Right ventricle myocardium superior (tissue), 1 donor: ENCODE data around the gene ZNF319. TPM values are rescaled to one million over a fixed set of nuclear protein-coding genes. Genes with fewer than 3 reads are reported as not detected.

Experiments used
- ATAC-seq: fragments of 200-7000 bp; cut with Tn5 transposase; one replicate; pipeline ENCODE4 v1.9.1; 2020; ENCODE audit warnings: mild to moderate bottlenecking; ENCODE audit not compliant: poor library complexity
- DNase-seq: peaks from one replicate; pipeline ENCODE4 v3.0.0-alpha.2; 2020
- intact Hi-C: fragments of 100-400 bp; cut with DNase I; formaldehyde crosslinking; loops from one replicate; pipeline ENCODE4 v1.11.2; 2022
- total RNA-seq: library from RNA; stranded (reverse); fragmentation: NEBNext Ultra II Directional; extraction: Animal tissue kit (Norgen Biotek cat#: 25700); gene quantifications from one replicate; pipeline ENCODE4 v1.2.1, GENCODE V29; 2021
- donor health status: DM: no; HTN: yes; CAD: no; lungs with severe emphysema.

The ZNF319 gene
- total RNA-seq, 1 donor from 2014 or later: 8.1 TPM

DNA sequence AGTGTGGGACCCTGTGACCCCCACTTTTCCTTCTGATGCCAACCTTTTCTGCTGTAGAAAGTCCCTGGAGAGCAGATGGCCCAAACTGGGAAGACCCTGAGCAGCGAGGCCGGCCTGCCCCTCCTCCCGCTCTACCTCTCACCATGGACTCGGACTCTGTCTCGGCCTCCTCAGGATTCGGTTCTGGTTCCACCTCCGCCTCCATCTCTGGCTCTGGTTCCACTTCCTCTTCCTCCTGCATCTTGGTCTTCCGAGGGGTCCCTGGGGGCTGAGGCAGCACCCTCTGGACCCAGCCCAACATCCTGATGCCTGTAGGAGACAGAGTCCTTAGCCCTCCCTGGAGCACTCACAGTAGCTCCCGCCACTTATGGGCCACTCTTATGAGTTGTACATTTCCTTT lies 33.5 kb downstream of the ZNF319 start:
- intact Hi-C loops: no loop called here
- no peak for DNase-seq
- no peak for ATAC-seq

- intact Hi-C loops: no loop called here
- ATAC-seq (no peak), DNase-seq (no peak)
Measured at GRCh38 chr16:57966204-57966771, 34.2 kb downstream of the ZNF319 start.

DNA sequence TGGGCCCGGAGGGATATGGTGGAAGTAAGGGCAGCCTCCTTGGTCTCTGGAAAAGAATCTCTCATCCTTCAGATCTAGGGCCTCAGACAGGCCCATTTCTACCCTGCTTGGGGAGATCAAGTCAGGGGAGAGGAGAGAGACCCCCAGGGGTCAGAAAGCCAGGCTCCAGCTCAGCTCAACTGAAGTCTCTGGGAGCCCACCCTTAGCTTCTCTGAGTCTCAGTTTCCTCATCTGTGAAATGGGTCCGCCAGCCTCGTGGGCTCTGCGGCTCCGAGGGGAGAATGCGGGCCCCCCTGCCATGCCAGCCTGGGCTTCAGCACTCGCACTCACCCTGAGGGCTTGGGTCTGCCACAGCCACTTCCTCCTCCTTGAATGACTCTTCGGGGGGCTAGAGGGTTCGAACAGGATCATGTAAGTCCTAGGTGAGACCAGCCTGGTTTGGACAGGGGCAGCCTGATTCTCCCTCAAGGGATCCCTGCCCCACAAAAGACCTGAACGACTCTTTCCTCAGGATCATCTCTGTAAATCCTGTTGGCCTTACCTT lies 36.2 kb downstream of the ZNF319 start:
- DNase-seq (no peak), ATAC-seq (no peak)
- intact Hi-C loops: no loop called here

DNA sequence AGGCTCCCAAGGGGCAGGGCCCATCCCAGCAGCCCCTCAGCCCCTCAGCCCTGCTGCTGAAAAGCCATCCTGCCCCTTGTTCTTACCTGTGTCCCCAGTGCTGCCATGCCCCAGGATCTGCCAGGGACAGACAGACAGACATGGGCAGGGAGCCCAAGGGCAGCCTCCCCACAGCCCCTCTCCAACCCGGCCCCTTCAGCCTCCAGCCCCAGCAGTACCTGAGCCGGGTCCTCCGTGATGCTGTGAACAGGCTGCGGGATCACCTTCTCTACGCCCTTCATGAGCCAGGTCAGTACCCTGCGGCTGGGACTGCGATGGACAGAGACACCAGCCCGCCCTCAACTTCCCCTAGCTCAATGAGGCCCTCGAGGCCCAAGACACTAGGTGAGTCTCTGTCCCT lies 37.7 kb downstream of the ZNF319 start:
- DNase-seq: no peak
- no peak for ATAC-seq
- intact Hi-C loops: no loop called here

- no peak for ATAC-seq
- no peak for DNase-seq
- intact Hi-C loops: no loop called here
Measured at GRCh38 chr16:57962046-57962445, 38.4 kb downstream of the ZNF319 start.

- no peak for DNase-seq
- intact Hi-C loops: no loop called here
- no peak for ATAC-seq
Measured at GRCh38 chr16:57961538-57961937, 38.9 kb downstream of the ZNF319 start.

DNA sequence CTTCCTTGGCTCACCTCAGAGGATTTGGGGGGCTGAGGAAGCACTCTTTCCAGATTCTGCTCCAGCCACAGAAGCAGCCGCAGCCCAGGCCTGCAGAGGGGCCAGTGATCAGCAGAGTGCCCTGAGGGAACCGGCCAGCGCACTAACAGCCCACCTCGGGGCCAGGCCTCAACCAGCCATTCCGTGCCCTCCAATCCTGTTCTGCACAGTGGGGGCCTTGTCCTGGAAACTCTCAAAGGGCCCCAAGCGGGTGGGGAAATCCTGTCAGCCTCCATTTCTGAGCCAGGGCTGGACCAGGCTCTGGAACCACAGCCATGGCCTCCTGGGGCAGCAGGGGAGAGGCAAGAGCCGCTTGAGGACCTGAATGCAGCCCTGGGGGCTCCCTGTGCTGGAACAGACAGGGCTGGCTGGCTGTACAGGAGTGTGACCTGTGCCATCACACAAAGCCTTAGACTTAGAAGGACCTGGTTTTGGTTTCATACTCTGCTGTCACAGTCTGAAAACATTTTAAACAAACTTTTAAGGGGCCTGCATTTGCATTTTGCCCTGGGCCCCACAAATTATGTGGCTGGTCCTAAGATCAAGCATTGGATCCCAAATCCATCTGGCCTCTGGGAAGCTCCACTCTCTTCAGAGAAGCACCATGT lies 39.5 kb downstream of the ZNF319 start:
- DNase-seq: no peak
- intact Hi-C loops: no loop called here

DNA sequence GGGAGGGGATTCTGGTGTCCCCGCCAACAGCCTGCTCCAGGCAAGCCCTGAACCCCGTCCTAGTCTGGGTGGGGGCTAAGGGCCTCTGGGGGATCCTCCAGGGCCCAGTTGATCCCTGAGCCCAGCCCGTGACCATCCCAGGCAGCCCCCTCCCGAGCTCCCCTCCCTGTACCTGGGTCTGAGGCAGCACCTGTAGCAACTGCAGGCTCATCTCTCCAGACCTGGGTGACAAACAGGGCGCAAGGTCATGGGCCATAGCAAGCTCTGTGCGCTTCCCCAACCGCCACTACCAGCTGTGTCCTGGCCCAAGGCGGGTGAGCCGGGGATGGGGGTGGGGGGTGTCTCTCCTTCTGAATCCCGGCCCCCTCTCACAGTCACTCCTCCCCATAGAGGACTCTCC lies 40.2 kb downstream of the ZNF319 start:
- no peak for DNase-seq
- intact Hi-C loops: no loop called here
- ATAC-seq: no peak

More for the DNA sequence above, 39.5 kb downstream of the ZNF319 start:
- no peak for ATAC-seq

DNA sequence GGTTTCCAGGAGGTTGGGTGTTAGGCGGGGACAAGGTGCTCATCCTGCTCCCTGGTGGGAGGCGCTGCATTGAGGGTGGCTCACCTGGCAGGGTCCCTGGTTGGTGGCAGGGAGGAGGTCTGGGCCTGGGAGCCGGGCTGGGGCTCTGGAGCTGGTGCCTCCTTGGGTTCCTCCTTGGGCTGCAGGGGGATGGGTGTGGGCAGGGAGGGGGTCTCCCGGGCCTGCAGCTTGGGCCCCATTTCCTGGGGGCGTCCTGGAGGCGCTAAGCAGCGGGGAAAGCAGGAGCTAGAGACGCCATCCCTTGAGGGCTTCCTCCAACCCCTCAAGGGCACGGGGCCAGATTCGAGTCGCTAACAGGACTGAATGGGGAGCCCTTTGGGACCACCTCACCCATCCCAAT lies 40.7 kb downstream of the ZNF319 start:
- ATAC-seq: no peak
- DNase-seq: no peak
- intact Hi-C loops: no loop called here

DNA sequence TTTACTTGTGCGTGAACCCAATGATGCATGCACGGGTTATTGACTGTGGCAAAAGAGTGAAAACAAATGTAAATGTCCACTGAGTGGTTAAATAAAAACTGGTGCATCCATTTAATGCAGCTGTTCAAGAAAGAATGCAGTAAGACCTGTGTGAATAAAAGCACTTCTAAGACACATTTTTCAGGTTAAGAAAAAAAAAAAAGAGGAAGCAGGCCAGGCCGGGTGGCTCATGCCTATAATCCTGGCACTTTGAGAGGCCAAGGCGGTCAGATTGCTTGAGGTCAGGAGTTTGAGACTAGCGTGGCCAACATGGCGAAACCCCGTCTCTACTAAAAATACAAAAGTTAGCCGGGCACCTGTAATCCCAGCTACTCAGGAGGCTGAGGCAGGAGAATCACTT lies 41.4 kb downstream of the ZNF319 start:
- ATAC-seq: no peak
- intact Hi-C loops: no loop called here
- DNase-seq: no peak

DNA sequence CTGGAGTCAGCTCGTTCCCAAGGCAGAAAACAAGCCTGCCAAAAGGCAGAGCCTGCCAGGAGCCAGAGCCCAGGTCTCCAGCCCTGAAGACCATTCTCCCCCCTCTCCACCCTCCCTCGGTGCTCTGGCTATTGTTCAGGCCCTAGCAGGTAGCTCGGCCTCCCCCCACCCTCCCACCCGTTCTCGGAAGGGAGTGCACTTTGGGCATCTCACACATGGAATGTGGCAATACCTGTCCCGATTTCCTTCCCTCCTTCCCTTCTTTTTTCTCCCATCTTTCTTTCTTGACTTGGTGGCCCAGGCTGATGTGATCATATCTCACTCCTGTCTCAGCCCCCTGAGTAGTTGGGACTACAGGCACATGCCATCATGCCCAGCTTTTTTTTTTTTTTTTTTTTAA lies 41.9 kb downstream of the ZNF319 start:
- intact Hi-C loops: no loop called here
- no peak for ATAC-seq
- DNase-seq: no peak

DNA sequence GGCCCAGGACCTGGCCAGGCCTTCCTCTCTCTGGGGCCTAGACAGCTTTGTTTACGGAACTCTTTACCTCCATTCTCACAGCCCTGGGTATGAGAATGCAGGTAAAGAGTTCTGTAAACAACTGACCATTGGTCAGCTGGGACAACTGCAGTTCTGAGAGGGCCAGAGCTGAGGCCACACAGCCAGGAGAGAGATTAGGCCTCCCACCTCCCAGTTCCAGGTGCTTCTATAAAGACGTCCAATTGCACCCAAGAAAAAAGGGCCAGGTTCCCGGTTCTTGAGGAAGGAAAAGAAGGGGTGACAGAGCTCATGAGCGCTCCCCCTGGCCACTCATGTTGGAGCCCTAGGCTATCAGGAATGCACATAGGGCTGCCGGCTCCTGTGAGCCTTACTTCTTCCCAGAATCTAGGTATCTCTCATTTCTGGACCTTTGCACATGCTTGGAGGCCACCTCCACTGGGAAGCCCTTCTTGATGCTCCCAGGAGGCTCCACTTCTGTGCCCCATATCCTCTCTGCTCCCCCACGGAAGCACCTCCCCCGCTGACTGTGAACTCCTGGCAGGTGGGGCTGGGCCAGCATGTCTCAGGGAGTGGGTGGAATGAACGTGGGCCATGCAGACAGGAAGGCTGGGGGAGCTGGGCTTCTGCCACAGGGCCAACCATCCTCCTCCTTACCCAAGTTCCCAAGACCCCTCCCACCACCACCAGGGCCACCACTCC lies 42.6 kb downstream of the ZNF319 start:
- DNase-seq (no peak), ATAC-seq (no peak)
- intact Hi-C loops: no loop called here

GRCh38 chr16:57956924-57957672 lies 43.4 kb downstream of the ZNF319 start:
- peak; percentile 30 for DNase-seq
- ATAC-seq: no peak
- intact Hi-C loops: no loop called here

GRCh38 chr16:57956270-57956808 lies 44.1 kb downstream of the ZNF319 start:
- ATAC-seq: no peak
- intact Hi-C loops: no loop called here
- DNase-seq: peak; percentile 7

DNA sequence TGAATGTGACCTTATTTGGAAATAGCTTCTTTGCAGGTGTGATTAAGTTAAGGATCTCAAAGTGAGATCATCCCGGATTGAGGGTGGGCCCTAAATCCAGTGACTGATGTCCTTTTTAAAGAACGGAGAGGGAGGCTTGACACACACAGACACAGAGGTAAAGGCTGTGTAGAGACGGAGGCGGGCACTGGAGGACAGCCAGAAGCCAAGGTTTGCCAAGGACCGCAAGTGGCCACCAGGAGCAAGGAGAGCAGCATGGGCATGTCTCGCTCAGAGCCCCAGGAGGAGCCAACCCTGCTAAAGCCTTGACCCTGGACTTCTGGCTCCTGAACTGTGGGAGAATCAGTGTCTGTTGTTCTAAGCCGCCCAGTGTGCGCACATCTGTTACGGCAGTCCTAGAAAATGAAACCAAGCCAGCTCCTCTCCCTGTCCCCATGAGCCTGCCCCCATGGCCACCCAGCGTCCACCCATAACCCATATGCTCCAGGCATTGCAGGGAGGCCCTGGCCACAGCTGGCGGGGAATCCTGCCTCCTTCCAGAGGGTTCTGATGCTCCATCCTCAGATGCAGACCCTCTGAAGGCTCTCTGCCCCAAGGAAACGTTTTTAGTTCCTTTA lies 44.8 kb downstream of the ZNF319 start:
- intact Hi-C loops: no loop called here
- DNase-seq (peak; percentile 57), ATAC-seq (peak; percentile 79)

DNA sequence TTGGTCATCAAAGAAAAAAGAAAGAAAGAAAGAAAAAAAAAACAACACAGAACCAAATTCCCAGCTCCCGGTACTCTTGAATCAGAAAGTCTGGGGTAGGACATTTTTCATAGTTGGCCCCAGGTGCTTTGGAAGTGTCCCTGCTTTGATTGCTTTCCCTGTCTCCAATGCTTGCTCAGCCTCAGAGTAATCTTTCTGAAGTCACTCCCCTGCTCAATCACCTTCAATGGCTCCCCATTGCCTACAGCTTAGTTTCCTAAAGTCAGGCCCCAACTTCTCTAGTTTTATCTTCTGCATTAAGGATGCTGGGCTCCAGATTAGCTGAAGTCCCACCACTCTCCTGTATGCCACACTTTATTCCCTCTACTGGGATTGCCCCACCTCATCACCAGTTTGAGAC lies 46.6 kb downstream of the ZNF319 start:
- DNase-seq: no peak

DNA sequence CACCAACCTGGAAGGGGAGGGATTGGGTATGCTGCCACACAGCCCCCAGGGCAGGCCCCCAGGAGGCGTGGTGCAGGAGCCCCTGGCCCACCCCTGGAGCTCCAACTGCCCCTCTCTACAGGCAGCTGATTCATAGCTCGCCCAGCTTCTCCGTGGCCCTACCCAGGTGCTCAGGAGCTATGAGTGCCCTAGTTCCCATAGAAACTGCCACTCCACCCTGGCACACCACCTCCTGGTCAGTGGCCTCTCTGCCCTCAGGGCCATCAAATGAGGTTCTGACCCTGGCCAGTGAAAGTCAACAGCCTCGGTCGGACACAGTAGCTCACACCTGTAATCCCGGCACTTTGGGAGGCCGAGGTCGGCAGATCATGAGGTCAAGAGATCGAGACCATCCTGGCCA lies 47.6 kb downstream of the ZNF319 start:
- intact Hi-C loops: no loop called here
- ATAC-seq (no peak), DNase-seq (no peak)

More for the DNA sequence above, 46.6 kb downstream of the ZNF319 start:
- ATAC-seq: no peak
- intact Hi-C loops: no loop called here

GRCh38 chr16:57951204-57951960 lies 49.1 kb downstream of the ZNF319 start:
- DNase-seq (no peak), ATAC-seq (no peak)
- intact Hi-C loops: no loop called here
